H1 (cell line): ENCODE data around the gene AIG1.

Source experiments
- ATF3 ChIP-seq: IDR thresholded peaks from 2 replicates; pipeline ENCODE4 v1.6.1; 2011; ENCODE audit warnings: low read depth, mild to moderate bottlenecking, low read length; ENCODE audit not compliant: insufficient read depth
- EGR1 ChIP-seq: IDR thresholded peaks from 2 replicates; pipeline ENCODE4 v1.6.1; 2011; ENCODE audit warnings: low read depth, low read length, borderline replicate concordance
- EZH2 ChIP-seq: fragments of 200-600 bp; sonication (generic); IDR thresholded peaks from 2 replicates; pipeline ENCODE4 v1.7.1; 2012; ENCODE audit warnings: low read depth, mild to moderate bottlenecking, moderate library complexity, low read length, inconsistent platforms; ENCODE audit not compliant: severe bottlenecking
- JUN ChIP-seq: IDR thresholded peaks from 2 replicates; pipeline ENCODE4 v1.6.1; 2011; ENCODE audit warnings: low read depth, mild to moderate bottlenecking, improper control_type of control experiment, low read length
- KDM5A ChIP-seq: fragments of 200-600 bp; IDR thresholded peaks from 2 replicates; pipeline ENCODE4 v1.7.1; 2012; ENCODE audit warnings: mild to moderate bottlenecking, low read length, inconsistent platforms, mixed read lengths
- MAFK ChIP-seq: IDR thresholded peaks from 2 replicates; pipeline ENCODE4 v1.6.1; 2012; ENCODE audit warnings: low read depth, mild to moderate bottlenecking, improper control_type of control experiment, low read length
- POLR2A ChIP-seq, 2 experiments: IDR thresholded peaks; 1 replicate in 1 of 2; 2 replicates in 1 of 2; pipeline ENCODE4 v1.6.1; 2011; ENCODE audit warnings: low read depth in 2 of 2, low read length in 2 of 2, mild to moderate bottlenecking in 2 of 2; ENCODE audit errors: control extremely low read depth in 1 of 2
- POLR2AphosphoS5 ChIP-seq: IDR thresholded peaks from 2 replicates; pipeline ENCODE4 v1.6.1; 2011; ENCODE audit warnings: low read depth, low read length
- RFX5 ChIP-seq: IDR thresholded peaks from 2 replicates; pipeline ENCODE4 v1.6.1; 2011; ENCODE audit warnings: low read depth, low read length, improper control_type of control experiment, borderline replicate concordance
- SP1 ChIP-seq: IDR thresholded peaks from 2 replicates; pipeline ENCODE4 v1.6.1; 2011; ENCODE audit warnings: low read depth, low read length
- TF ChIP-seq, protein P1 (sequence below), 3 experiments: IDR thresholded peaks; 1 replicate in 2 of 3; 2 replicates in 1 of 3; pipeline versions ENCODE4 v1.5.1 to v1.6.1; 2011; ENCODE audit warnings: low read length in 3 of 3, mild to moderate bottlenecking in 3 of 3, inconsistent platforms in 2 of 3, low read depth in 1 of 3, moderate library complexity in 1 of 3; ENCODE audit not compliant: insufficient read depth in 1 of 3; ENCODE audit errors: control extremely low read depth in 1 of 3
- TF ChIP-seq, protein P2 (sequence below): IDR thresholded peaks from 2 replicates; pipeline ENCODE4 v1.6.1; 2012; ENCODE audit warnings: inconsistent platforms

- TF ChIP-seq, protein P1, sequence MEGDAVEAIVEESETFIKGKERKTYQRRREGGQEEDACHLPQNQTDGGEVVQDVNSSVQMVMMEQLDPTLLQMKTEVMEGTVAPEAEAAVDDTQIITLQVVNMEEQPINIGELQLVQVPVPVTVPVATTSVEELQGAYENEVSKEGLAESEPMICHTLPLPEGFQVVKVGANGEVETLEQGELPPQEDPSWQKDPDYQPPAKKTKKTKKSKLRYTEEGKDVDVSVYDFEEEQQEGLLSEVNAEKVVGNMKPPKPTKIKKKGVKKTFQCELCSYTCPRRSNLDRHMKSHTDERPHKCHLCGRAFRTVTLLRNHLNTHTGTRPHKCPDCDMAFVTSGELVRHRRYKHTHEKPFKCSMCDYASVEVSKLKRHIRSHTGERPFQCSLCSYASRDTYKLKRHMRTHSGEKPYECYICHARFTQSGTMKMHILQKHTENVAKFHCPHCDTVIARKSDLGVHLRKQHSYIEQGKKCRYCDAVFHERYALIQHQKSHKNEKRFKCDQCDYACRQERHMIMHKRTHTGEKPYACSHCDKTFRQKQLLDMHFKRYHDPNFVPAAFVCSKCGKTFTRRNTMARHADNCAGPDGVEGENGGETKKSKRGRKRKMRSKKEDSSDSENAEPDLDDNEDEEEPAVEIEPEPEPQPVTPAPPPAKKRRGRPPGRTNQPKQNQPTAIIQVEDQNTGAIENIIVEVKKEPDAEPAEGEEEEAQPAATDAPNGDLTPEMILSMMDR (IDR thresholded peaks at IDR 0.05; ENCODE audit: control extremely low read depth in 1 of 3, insufficient read depth in 1 of 3, low read depth in 1 of 3, low read length in 3 of 3), result no peak
- TF ChIP-seq, protein P2, sequence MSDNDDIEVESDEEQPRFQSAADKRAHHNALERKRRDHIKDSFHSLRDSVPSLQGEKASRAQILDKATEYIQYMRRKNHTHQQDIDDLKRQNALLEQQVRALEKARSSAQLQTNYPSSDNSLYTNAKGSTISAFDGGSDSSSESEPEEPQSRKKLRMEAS, result no peak
- TF ChIP-seq SP1 (no peak), EZH2 (no peak), POLR2AphosphoS5 (no peak), MAFK (no peak), EGR1 (no peak), RFX5 (no peak), POLR2A (IDR thresholded peaks at IDR 0.05; ENCODE audit: control extremely low read depth in 1 of 2, low read depth in 2 of 2, low read length in 2 of 2) (no peak), JUN (no peak), ATF3 (no peak), KDM5A (no peak)
These were observed 4.8 kb upstream of the AIG1 start for GRCh38 chr6:143055891-143056290.
